Measurements from ENCODE around the gene EPHB2. TPM values are rescaled to one million over a fixed set of nuclear protein-coding genes. Genes with fewer than 3 reads are reported as not detected.

The EPHB2 gene
- total and polyA plus RNA-seq, 2 of the 13 experiments (the other 11 are each of a cell fraction or from before 2014, with no cell fraction given), result 0.03 to 0.11 TPM

DNA sequence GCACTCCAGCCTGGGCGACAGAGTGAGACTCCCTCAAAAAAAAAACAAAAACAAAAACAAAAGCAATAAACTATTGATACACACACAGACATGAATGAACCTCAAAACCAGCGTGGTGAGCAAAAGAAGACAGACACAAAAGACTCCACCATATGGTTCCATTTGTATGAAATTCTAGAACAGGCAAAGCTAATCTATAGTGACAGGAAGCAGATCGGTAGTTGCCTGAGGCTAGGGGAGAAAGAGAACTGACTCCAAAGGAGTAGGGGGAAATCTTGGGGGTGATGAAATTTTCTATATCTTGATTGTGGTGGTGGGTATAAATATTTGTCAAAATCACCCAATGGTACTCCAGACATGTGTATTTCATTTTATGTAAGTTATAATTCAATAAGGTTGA lies 241.2 kb downstream of the EPHB2 start:
- no peaks in the 10 kb centered on the region for H3K4me1 ChIP-seq (ENCODE audit: insufficient read depth, low read length)
- no peaks in the 10 kb centered on the region for H3K79me2 ChIP-seq (ENCODE audit: insufficient read depth, low read length)
- no peaks in the 10 kb centered on the region for H3K36me3 ChIP-seq (replicated peaks in 1 of 2; ENCODE audit: control insufficient read depth in 1 of 2, insufficient read depth in 2 of 2, low read length in 2 of 2)
- in situ Hi-C loops (cut with HindIII; ENCODE audit: extremely low pct_ligation_motif_present, low pct_unique_long_range_greater_than_20kb) (no loop called here), intact Hi-C loops (cut with micrococcal nuclease; ENCODE audit: unreplicated experiment) (no loop called here)
- H3K4me3 ChIP-seq (replicated peaks in 1 of 3; ENCODE audit: insufficient read depth in 1 of 3, low read depth in 2 of 3, low read length in 3 of 3), result no peak overlapping the region
- DNase-seq (ENCODE audit: low spot score), result no peak
- no peak overlapping the region for H3K9ac ChIP-seq (ENCODE audit: insufficient read depth, low read depth, low read length)
- H4K20me1 ChIP-seq (ENCODE audit: insufficient read depth, low read length), result no peaks in the 10 kb centered on the region
- ChIA-PET POLR2A (no interaction called here), CTCF (ENCODE audit: low intra/inter-chr PET ratio, low total read pairs) (no interaction called here)
- H3K4me2 ChIP-seq (ENCODE audit: low read depth, low read length), result no peak overlapping the region
- ATAC-seq, result no peak
- H3K9me3 ChIP-seq (ENCODE audit: low read length), result no peaks in the 10 kb centered on the region
- WGBS (ENCODE audit: low lambda C conversion rate), result 84% methylated on average over 3 of the region's 3 CpGs
- FAIRE-seq, result no peak
- TF ChIP-seq ATAD3A (CRISPR knock-in tag; IDR thresholded peaks at IDR 0.05) (no peak), ZNF335 (CRISPR knock-in tag; IDR thresholded peaks at IDR 0.05) (no peak), SRF (IDR thresholded peaks at IDR 0.05; ENCODE audit: low read depth, low read length) (no peak), TOE1 (CRISPR knock-in tag; IDR thresholded peaks at IDR 0.05) (no peak)
- TF ChIP-seq, protein P1, sequence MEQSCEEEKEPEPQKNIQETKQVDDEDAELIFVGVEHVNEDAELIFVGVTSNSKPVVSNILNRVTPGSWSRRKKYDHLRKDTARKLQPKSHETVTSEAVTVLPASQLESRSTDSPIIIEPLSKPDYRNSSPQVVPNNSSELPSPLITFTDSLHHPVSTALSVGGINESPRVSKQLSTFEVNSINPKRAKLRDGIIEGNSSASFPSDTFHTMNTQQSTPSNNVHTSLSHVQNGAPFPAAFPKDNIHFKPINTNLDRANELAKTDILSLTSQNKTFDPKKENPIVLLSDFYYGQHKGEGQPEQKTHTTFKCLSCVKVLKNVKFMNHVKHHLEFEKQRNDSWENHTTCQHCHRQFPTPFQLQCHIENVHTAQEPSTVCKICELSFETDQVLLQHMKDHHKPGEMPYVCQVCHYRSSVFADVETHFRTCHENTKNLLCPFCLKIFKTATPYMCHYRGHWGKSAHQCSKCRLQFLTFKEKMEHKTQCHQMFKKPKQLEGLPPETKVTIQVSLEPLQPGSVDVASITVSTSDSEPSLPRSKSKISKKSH (CRISPR knock-in tag; IDR thresholded peaks at IDR 0.05; ENCODE audit: borderline replicate concordance), result no peak
- H2AFZ ChIP-seq (ENCODE audit: low read length), result no peak overlapping the region
- no peak overlapping the region for H3K27ac ChIP-seq (ENCODE audit: extremely low read length, insufficient read depth, low read length)
- BruUV-seq (replicated peaks), result no TSS peak
- no peaks in the 10 kb centered on the region for H3K27me3 ChIP-seq (ENCODE audit: control insufficient read depth in 1 of 2, insufficient read depth in 2 of 2, low read length in 2 of 2)

GRCh38 chr1:22952694-22953056 lies 242.0 kb downstream of the EPHB2 start:
- no TSS peak for BruUV-seq (replicated peaks)
- Histone ChIP-seq H3K4me1 (ENCODE audit: insufficient read depth, low read length) (no peaks in the 10 kb centered on the region), H3K4me2 (ENCODE audit: low read depth, low read length) (no peak overlapping the region), H3K9ac (ENCODE audit: insufficient read depth, low read depth, low read length) (no peak overlapping the region), H3K36me3 (replicated peaks in 1 of 2; ENCODE audit: control insufficient read depth in 1 of 2, insufficient read depth in 2 of 2, low read length in 2 of 2) (no peaks in the 10 kb centered on the region), H3K27ac (ENCODE audit: extremely low read length, insufficient read depth, low read length) (no peak overlapping the region), H3K4me3 (replicated peaks in 1 of 3; ENCODE audit: insufficient read depth in 1 of 3, low read depth in 2 of 3, low read length in 3 of 3) (no peak overlapping the region), H3K27me3 (ENCODE audit: control insufficient read depth in 1 of 2, insufficient read depth in 2 of 2, low read length in 2 of 2) (no peaks in the 10 kb centered on the region), H4K20me1 (ENCODE audit: insufficient read depth, low read length) (no peaks in the 10 kb centered on the region), H3K79me2 (ENCODE audit: insufficient read depth, low read length) (no peaks in the 10 kb centered on the region), H3K9me3 (ENCODE audit: low read length) (no peaks in the 10 kb centered on the region), H2AFZ (ENCODE audit: low read length) (no peak overlapping the region)
- FAIRE-seq (no peak), ATAC-seq (no peak), DNase-seq (ENCODE audit: low spot score) (no peak)
- ChIA-PET POLR2A (no interaction called here), CTCF (ENCODE audit: low intra/inter-chr PET ratio, low total read pairs) (no interaction called here)
- WGBS (ENCODE audit: low lambda C conversion rate), result 94% methylated on average over 4 of the region's 5 CpGs
- intact Hi-C loops (cut with micrococcal nuclease; ENCODE audit: unreplicated experiment) (no loop called here), in situ Hi-C loops (cut with HindIII; ENCODE audit: extremely low pct_ligation_motif_present, low pct_unique_long_range_greater_than_20kb) (no loop called here)
- TF ChIP-seq DNMT1 (CRISPR knock-in tag; IDR thresholded peaks at IDR 0.05), result no peak
- no peak for TF ChIP-seq ZSCAN30 (CRISPR knock-in tag; IDR thresholded peaks at IDR 0.05)
- no peak for TF ChIP-seq GATAD2A (CRISPR knock-in tag; IDR thresholded peaks at IDR 0.05)
- TF ChIP-seq DPF2 (CRISPR knock-in tag; IDR thresholded peaks at IDR 0.05; ENCODE audit: borderline replicate concordance, low read depth), result no peak
- no peak for TF ChIP-seq MLX (CRISPR knock-in tag; IDR thresholded peaks at IDR 0.05)
- TF ChIP-seq ZSCAN21 (CRISPR knock-in tag; IDR thresholded peaks at IDR 0.05; ENCODE audit: borderline replicate concordance), result no peak
- TF ChIP-seq TCF12 (IDR thresholded peaks at IDR 0.05), result no peak
- TF ChIP-seq TCF12 (CRISPR knock-in tag; IDR thresholded peaks at IDR 0.05), result no peak
- TF ChIP-seq KAT7 (CRISPR knock-in tag; IDR thresholded peaks at IDR 0.05; ENCODE audit: borderline replicate concordance), result no peak
- no peak for TF ChIP-seq RELA (CRISPR knock-in tag; IDR thresholded peaks at IDR 0.05)
- no peak for TF ChIP-seq HMGXB4 (CRISPR knock-in tag; IDR thresholded peaks at IDR 0.05; ENCODE audit: borderline replicate concordance in 1 of 2, low read depth in 1 of 2)
- TF ChIP-seq MAF1 (CRISPR knock-in tag; IDR thresholded peaks at IDR 0.05; ENCODE audit: borderline replicate concordance), result no peak
- no peak for TF ChIP-seq CENPT (CRISPR knock-in tag; IDR thresholded peaks at IDR 0.05; ENCODE audit: low read depth)

Data from HepG2 (cell line).